Ishikawa (cell line): ENCODE measurements around the gene DGKI.

Experiments used
- CEBPB ChIP-seq: IDR thresholded peaks from 2 replicates; pipeline ENCODE4 v1.6.1; 2012
- CREB1 ChIP-seq: IDR thresholded peaks from 2 replicates; pipeline ENCODE4 v1.6.1; 2012; ENCODE audit warnings: low read depth
- EGR1 ChIP-seq: IDR thresholded peaks from 2 replicates; pipeline ENCODE4 v1.6.1; 2012
- EP300 ChIP-seq: IDR thresholded peaks from 2 replicates; pipeline ENCODE4 v1.6.1; 2012; ENCODE audit warnings: borderline replicate concordance
- FOXM1 ChIP-seq: IDR thresholded peaks from 2 replicates; pipeline ENCODE4 v1.6.1; 2012; ENCODE audit warnings: low read depth, borderline replicate concordance
- MAX ChIP-seq: IDR thresholded peaks from 2 replicates; pipeline ENCODE4 v1.6.1; 2012
- NFIC ChIP-seq: IDR thresholded peaks from 2 replicates; pipeline ENCODE4 v1.6.1; 2012
- RAD21 ChIP-seq: IDR thresholded peaks from 2 replicates; pipeline ENCODE4 v1.6.1; 2012; ENCODE audit warnings: low read depth
- REST ChIP-seq: IDR thresholded peaks from 2 replicates; pipeline ENCODE4 v1.6.1; 2012; ENCODE audit warnings: low read depth, mild to moderate bottlenecking
- TAF1 ChIP-seq: IDR thresholded peaks from 2 replicates; pipeline ENCODE4 v1.6.1; 2012; ENCODE audit warnings: low read depth, mild to moderate bottlenecking
- TCF12 ChIP-seq: IDR thresholded peaks from 2 replicates; pipeline ENCODE4 v1.6.1; 2012; ENCODE audit warnings: low read depth
- TEAD4 ChIP-seq: IDR thresholded peaks from 2 replicates; pipeline ENCODE4 v1.6.1; 2012
- USF1 ChIP-seq: IDR thresholded peaks from 2 replicates; pipeline ENCODE4 v1.6.1; 2012
- YY1 ChIP-seq: IDR thresholded peaks from 2 replicates; pipeline ENCODE4 v1.6.1; 2012; ENCODE audit warnings: low read depth
- ZBTB7A ChIP-seq: IDR thresholded peaks from 2 replicates; pipeline ENCODE4 v1.6.1; 2012; ENCODE audit warnings: low read depth

The DGKI gene

GRCh38 chr7:137633133-137633532, 213.6 kb downstream of the DGKI start:
- no peak for TF ChIP-seq TCF12
- TF ChIP-seq CREB1, result no peak
- TF ChIP-seq EP300, result no peak

- no peak for TF ChIP-seq RAD21
- TF ChIP-seq CREB1, result no peak
- TF ChIP-seq ZBTB7A, result no peak
- no peak for TF ChIP-seq USF1
- no peak for TF ChIP-seq TEAD4
- TF ChIP-seq NFIC, result no peak
- TF ChIP-seq MAX, result no peak
- no peak for TF ChIP-seq TAF1
- TF ChIP-seq FOXM1, result no peak
- no peak for TF ChIP-seq REST
- TF ChIP-seq EP300, result no peak
- no peak for TF ChIP-seq EGR1
- TF ChIP-seq TCF12, result no peak
- no peak for TF ChIP-seq CEBPB
- TF ChIP-seq YY1, result no peak
Observed at GRCh38 chr7:137628216-137628615, 218.6 kb downstream of the DGKI start.

GRCh38 chr7:137626469-137627067, 220.2 kb downstream of the DGKI start:
- TF ChIP-seq TEAD4 (no peak), EP300 (no peak), TAF1 (no peak), RAD21 (peak; percentile 72), ZBTB7A (no peak), EGR1 (no peak), MAX (no peak), REST (peak; percentile 40; the same call in 1 of the 2 replicates), USF1 (no peak)

- TF ChIP-seq TEAD4, result no peak
- no peak for TF ChIP-seq RAD21
- no peak for TF ChIP-seq ZBTB7A
- peak; percentile 33 for TF ChIP-seq NFIC
- no peak for TF ChIP-seq USF1
Observed at GRCh38 chr7:137625197-137625596, 221.6 kb downstream of the DGKI start.

GRCh38 chr7:137619181-137619580, 227.6 kb downstream of the DGKI start:
- TF ChIP-seq CREB1 (no peak), FOXM1 (no peak), RAD21 (no peak), MAX (no peak), NFIC (no peak), TEAD4 (no peak), YY1 (no peak), REST (no peak), TCF12 (no peak), TAF1 (no peak), CEBPB (no peak), ZBTB7A (no peak), EGR1 (no peak), EP300 (no peak), USF1 (no peak)
